Mucosa of gallbladder (tissue), 1 donor: Measurements from ENCODE around the gene STRIP2. TPM values are rescaled to one million over a fixed set of nuclear protein-coding genes. Genes with fewer than 3 reads are reported as not detected.
"Not testable (repeated sequence)": the region's sequence is repeated elsewhere in the genome, so short reads cannot be mapped to it uniquely, and the experiment has no call there.

ENCODE experiments used
- DNase-seq: peaks from one replicate; pipeline ENCODE4 v3.0.0-alpha.2; 2020; ENCODE audit warnings: low spot score
- total RNA-seq: library from RNA; stranded (reverse); gene quantifications from one replicate; pipeline ENCODE4 v1.2.1, GENCODE V29; 2021
- donor health status: DM: no; HTN: no; CAD: no.

Gene STRIP2, protein sequence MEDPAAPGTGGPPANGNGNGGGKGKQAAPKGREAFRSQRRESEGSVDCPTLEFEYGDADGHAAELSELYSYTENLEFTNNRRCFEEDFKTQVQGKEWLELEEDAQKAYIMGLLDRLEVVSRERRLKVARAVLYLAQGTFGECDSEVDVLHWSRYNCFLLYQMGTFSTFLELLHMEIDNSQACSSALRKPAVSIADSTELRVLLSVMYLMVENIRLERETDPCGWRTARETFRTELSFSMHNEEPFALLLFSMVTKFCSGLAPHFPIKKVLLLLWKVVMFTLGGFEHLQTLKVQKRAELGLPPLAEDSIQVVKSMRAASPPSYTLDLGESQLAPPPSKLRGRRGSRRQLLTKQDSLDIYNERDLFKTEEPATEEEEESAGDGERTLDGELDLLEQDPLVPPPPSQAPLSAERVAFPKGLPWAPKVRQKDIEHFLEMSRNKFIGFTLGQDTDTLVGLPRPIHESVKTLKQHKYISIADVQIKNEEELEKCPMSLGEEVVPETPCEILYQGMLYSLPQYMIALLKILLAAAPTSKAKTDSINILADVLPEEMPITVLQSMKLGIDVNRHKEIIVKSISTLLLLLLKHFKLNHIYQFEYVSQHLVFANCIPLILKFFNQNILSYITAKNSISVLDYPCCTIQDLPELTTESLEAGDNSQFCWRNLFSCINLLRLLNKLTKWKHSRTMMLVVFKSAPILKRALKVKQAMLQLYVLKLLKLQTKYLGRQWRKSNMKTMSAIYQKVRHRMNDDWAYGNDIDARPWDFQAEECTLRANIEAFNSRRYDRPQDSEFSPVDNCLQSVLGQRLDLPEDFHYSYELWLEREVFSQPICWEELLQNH
- 2.1 TPM for total RNA-seq

DNA sequence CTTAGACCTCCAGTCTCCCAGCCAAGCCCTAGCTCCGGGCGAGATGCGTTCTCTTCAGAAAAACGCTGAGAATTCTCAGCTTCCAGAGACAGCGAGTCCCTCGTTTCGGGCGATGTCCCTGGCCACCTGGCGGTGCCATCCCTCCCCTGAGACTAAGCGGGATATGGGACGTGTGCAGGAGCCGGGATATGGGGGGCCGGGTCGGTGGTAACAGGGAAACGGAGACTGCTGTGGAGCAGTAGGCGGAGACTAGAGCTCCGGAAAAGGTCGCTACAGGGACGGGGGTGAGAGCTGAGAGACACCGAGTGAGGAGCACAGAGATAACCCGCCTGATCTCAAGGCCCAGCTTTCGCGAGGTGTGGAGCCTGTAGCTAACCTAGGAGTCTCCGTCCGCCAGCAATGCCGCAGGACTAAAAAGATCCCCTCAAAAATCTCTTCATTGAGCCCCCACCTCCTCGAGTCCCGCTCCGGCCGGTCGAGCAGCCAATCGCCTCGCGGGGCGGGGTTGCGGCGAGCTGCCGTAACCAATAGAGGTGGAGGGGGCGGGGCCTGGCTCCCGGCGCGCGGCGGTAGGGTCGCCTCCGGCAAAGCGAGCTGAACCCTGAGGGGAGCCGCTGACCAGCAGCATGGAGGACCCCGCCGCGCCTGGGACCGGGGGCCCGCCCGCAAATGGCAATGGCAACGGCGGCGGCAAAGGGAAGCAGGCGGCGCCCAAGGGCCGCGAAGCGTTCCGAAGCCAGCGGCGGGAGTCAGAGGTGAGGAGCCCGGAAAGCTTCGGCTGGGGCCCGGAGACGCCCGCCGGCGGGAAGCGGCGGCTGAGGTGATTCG lies at the start of gene STRIP2:
Gene STRIP2 (plus strand): TSS at position 586 of the 828 bp plus-strand sequence. CDS start 41 bp downstream, at position 627.
- DNase-seq = peak; percentile 89

DNA sequence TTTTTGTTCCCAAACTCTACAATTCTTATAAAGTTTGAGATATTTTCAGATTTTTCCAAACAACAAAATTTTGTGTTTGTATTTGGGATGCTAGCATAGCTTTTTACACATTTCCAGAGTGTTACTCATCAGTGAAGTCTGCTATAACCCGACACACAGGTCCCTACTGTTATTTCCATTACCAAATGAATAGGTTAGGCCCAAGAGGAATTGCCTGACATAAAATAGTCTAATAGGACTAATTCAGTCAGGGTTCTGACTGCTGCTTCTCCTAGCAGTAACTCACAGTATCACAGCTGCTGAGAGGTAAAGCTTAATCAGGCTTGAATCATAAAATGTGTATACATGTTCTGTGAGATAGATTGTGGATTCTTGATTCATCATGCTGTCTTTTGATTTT lies 49.1 kb upstream of the STRIP2 start:
- no peak for DNase-seq

DNA sequence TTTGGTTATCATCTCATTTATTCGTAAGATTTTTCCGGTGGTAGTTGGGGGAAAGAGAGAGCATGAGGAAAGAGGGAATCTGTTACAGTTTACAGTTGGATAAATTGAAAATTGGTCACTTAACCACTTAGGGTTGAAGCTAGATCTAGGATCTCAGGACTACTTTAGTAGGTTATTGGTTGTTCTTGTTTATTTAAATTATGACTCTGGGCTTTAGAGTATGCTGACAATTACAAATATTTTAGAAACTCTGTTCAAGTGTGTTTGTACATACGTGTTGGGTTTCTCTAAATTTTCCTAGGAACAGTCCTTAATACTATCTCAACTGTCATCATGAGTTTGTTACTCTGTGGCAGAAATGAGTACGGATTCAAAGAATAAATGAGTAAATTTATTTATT lies 48.6 kb upstream of the STRIP2 start:
- no peak for DNase-seq

DNA sequence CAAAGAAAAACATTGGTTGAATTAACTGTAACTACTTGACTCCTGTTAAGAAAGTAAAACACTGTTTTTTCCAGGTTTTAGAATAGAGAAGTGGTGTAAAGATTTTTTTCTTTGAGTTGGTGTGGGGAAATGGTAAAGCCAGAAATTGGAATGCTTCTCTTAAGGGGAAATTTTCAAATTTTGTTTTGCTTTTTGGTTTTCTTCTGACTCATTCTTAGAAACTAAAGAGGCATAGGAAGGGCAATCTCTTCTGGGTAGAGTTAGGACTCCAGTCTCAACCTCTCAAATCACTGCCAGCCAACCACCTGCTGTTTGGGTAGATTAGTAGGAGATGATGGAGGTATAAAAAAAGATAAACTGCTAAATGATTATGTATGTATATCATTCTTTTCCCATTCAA lies 47.7 kb upstream of the STRIP2 start:
- DNase-seq = no peak

DNA sequence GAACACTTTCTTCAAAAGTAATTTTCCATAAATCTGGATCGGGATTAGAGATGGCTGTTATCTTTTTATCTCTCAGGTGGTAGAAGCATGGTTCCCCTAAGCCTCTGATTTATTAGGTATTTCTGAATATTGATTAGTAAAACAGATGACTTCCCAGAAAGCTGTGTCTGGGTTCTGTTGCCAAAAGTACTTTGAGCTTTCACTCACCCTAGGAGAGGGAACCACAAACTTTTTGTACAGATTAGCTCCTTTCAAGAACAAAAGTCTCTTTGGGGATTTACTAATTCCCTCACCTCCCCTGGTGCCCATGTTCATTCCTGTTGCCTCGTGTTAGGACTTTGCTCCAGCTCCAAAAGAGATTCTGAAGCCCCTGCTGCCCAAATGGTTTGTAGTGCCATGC lies 46.7 kb upstream of the STRIP2 start:
- DNase-seq = no peak

DNA sequence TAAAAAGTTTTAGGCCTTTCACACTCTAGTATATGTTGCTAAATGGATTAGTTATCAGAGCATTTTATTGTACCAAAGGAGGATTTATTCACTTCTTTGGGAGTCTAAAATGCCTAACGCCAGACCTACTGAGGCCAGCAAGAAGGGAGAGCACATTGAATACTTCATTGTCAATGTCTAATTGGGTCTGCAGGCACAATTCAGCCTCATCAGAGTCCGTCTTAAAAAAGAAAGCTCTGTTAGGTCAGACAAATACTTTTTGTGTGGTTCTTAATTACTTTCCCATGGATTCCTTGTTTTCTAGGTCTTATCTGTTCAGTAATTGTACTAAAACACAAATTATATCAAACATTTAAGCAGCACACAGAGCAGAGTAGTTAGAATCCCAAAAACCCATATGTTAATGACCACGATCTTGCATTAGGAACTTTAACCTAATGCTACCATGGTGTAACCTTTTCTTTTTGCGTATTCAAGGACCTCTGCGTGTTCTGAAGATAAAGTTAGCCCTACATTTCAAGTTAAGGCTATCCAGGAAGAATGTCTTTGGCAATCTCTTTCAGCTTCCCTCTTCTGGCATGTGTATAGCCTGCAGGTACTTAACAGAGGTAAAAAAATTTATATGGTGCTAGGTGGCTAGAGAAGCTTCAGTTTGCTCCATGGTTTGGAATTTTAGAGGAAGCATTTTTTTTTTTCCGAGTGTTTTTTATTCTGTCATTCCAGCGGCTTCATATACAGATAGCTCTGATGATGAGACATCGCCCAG lies 45.7 kb upstream of the STRIP2 start:
- no peak for DNase-seq

DNA sequence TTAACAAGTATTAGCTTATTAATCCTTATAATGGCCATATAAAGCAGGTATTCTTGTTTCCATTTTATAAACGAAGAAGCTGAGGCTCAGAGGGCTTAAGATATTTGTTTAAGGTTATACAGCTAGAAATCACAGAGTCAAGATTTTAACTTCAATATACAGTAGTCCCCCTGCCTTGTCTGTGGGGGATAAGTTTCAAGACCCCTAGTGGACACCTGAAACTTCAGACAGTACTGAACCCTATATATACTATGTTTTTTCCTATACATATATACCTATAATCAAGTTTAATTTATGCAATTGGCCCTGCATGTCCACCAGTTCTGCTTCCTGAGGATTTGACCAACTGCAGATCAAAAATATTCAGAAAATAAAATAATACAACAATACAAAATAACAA lies 44.4 kb upstream of the STRIP2 start:
- no peak for DNase-seq

DNA sequence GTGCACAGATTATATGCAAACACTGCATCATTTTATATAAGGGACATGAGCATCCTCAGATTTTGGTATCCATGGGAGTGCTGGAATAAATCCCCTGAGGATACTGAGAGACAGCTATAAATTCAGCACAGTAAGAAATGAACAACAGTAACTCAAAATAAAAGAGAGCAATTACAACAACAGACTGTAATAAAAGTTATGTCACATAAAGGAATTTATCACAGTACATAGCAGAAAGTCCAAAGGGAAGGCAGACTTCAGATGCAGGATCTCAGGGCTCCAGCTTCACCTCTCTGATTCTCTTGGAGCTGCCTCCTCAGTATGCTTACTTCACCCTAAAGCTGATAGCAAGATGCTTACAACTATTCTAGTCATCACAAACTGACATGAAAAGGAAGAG lies 43.9 kb upstream of the STRIP2 start:
- no peak for DNase-seq

DNA sequence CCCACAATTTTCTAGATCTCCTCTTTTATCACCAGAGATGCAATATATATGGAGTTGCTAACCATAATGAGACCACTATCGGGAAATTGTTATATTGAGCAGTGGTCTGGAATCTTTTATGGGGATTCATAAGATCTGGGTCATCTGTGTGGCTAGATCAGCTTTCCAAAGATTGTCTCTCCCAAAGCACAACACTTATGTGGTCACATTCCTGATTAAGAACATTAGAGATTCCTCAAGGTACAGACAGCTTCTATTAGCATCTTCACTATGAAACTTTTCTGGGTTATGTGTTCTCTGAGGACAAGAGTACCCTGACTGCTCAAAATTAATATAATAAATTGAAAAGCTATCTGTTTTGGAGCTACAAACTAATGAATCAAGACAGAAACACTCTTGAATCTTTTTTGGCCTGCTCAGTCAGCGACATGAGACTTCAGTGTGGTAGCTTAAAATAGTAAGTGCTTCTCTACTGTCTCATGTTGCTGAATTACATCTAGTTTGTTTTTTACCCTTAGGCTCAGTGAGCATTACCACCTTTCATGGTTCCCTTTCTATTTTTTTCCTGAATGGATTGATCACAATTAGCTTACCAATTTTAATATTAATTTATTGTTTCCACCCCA lies 42.6 kb upstream of the STRIP2 start:
- no peak for DNase-seq

DNA sequence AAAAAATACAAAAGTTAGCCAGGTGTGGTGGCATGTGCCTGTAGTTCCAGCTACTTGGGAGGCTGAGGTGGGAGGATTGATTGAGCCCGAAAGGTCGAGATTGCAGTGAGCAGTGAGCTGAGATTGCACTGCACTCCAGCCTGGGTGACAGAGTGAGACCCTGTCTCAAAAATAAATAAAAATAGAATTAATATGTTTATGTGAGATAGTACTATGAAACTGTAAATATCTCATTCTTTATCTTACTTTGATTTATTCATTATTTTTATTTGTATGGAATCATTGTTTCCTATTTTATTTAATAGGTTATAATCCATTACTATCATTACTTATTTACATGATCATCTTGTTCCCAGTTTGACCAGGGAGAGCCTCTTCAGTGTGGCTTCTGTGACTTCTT lies 41.0 kb upstream of the STRIP2 start:
- DNase-seq = no peak

DNA sequence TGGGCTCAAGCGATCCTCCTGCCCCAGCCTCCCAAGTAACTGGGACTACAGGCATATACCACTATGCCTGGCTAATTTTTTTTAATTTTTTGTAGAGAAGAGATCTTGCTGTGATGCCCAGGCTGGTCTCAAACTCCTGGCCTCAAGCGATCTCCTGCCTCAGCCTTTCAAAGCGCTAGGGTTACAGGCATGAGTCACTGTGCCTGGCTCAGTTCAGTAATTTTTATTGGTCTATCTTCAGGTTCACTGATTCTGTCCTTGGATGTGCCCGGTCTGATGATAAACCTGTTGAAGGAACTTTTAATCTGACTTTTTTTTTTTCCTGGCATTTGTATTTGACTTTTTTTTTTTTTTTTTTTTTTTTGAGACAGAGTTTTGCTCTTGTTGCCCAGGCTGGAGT lies 40.1 kb upstream of the STRIP2 start:
- DNase-seq = no peak

DNA sequence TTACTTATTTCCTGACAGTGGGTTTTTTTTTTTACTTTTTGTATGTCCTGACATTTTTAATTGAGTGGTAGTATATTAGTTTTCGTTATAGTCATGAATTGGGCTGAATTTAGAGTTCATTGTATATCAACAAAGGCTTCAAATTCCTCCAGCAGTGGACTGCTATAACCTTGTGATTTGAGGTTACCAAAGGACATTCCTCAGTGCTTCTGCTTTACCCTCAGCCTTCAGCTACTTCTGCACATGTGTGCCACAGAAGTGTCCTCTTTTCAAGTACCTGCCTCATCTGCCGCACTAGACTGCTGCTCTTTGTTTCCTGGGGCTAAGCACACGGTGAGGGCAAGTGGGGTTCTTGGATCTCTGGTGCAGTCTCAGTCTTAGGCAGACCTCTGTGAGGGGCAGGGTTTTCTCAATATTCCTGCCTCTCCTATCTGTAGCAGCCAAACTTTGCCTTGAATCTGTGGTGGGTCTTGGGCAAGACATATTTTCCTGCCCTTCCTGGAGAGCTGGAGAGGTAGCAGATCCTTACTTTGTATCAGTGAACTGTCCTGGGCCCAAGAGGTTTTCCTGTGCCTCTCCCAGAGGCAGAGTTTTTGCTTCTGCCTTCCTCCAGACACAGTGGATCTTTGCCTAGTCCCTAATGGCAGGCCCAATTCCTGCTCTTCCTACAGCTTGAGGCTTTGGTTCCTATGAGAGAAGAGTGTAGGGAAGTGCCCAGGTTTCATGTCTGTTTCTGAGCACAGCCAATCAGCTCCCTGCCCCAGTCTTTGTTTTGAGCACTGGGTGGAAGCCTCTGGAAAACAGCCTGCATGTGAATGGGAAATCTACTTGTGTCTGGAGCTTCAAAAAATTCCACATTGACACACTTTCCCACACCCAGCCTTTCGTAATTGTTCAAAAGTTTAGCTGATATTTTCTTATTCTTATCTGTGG lies 39.0 kb upstream of the STRIP2 start:
- DNase-seq = no peak

DNA sequence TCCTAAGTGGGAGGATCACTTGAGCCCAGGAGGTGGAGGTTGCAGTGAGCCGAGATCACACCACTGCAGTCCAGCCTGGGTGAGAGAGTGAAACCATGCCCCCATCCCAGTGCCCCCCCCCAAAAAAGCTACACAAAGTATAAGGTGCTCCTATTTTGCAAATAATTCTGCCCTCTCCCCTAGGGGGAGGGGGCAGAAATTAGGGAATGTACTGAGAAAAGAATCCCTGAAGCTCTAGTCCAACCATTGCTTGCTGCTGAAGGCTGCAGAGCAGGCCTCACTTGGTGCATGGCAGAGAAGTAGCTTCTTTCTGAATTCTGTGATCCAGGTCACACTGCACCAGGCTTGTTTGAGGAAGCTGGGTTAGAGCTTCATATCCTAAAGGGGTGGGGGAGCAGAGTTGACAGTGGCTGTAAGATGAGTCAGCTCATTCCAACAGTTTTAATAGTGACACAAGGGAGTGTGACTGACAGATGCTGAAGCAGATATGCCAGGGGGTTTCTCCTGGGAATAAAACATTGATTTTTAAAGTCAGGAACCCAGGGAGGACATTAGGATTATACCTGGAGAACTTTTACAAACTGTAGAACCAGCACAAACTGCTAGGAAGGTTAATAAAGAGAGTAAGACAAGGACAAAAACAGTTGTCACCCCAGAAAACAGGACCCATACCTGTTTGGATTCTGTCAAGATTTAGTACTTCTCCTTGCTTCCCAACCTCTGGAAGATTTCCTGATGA lies 32.8 kb upstream of the STRIP2 start:
- DNase-seq = no peak

DNA sequence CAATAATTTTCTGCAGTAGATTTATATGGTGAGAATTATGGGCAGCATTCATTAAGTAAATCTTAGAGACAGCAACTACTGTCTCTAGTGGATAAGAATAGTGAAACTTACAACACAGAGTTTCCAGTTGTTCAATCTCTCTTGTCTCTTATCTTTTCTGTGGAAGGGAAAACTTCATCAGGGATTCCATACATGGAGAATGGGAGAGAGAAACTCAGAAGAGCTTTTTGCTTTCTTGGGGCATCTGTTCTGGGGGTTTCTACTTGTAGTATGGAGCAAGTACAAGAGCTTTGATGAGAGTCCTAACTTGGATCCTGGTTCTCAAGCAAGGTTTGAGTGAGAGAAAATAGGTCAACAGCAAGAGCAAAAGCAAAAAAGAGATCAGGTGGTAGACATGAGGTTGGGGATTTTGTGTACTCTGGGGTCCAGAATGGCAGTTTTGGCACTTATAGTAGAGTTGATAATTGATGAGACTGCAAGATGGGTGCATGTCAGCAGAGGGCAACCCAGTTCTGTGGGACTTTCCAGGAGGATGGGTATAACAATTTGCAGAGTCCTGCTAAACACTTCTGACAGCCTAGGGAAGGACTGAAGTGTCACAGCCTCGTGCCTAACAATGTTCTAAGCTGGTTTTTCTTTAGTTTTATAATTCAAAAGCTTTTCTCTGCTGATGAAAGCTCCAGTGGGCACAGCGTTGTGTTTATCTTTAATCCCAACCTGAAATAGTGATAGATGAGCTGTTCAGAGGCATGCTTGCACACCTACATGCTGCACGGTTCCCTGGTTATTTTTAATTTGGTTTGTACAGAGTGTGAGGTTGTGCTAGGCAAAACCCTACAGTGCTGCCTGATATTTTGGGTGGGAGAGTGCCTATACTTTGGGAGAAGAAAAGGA lies 32.0 kb upstream of the STRIP2 start:
- no peak for DNase-seq

DNA sequence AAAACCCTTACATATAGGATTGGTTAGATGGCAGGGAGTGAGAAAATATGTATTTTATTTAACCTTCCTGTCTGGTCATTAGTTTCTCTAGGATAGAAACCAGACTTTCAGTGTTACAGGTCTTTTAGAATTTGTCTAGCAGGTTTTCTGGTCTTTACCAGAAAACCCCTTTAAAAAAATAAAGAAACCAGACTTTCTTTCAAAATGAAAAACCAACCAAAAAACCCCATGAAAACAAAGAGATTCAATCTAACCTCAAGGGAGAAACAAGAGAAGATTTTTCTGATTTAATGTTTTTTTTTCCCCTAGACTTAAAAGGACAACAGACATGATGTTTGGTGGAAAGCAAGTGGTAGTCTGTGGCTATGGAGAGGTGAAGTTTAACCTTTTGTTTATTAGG lies 28.7 kb upstream of the STRIP2 start:
- DNase-seq = no peak

DNA sequence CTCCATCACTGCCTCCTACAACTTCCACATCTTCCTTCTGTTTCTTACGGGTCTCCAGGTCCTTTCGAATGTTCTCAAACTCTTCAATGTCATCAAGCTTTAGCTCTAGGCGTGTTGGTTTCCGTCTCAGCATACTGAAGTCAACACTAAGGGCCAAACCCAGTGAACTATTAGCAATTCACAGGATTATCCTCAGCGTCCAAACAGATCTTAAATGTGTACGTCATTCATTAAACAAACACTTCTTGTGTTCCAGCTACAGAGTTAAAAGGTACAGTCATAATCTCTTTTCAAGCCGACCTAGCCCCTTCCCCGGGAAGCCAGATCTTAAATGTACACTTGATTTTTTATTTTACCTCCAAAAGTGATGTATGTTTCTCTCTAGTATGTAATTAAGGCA lies 24.0 kb upstream of the STRIP2 start:
- DNase-seq = not testable (repeated sequence)

DNA sequence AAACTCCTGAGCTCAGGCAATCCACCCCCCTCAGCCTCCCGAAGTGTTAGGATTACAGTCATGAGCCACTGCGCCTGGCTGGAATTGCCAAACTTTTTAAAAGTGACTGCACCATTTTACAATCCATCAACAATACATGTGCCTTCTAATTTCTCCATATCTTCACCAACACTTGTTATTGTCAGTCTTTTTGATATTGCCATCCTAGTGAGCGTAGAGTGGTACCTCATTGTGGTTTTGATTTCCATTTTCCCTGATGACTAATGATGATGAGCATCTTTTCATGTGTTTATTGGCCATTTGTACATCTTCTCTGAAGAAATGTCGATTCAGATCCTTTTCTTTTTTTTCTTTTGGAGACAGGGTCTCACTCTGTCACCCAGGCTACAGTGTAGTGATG lies 21.7 kb upstream of the STRIP2 start:
- no peak for DNase-seq

DNA sequence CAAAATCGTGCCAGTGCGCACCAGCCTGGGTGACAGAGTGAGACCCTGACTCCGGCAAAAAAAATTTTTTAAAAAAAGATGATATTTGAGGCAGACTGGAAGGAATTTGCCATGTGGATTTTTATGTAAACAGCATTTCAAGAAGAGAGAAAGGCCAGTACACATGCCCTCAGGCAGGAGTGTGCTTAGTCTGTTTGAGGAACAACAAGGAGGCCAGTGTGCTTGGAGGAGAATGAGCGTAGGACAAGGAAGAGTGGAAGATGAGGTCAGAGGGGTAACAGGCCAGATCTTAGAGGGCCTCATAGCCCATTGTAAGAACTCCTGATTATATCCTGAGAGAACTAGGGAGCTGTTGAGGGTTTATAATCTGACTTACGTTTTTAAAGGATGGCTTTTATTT lies 17.2 kb upstream of the STRIP2 start:
- DNase-seq = no peak
